HepG2 (cell line): ENCODE measurements around the gene HSPB9. TPM values are rescaled to one million over a fixed set of nuclear protein-coding genes. Genes with fewer than 3 reads are reported as not detected.

Experiments
- ATAC-seq: fragments of 200-7000 bp; cut with Tn5 transposase; 3 replicates; pipeline ENCODE4 v1.9.1; 2020; ENCODE audit warnings: mild to moderate bottlenecking, moderate library complexity
- BruUV-seq: library from RNA; stranded (reverse); fragments of 400-500 nt; replicated peaks from 2 replicates; lab custom pipeline; 2021; lab: Mats Ljungman, UMichigan
- CTCF ChIA-PET: fragments of 300-600 bp; formaldehyde crosslinking; extraction: SDS; loops from one replicate; lab custom pipeline; 2021; ENCODE audit warnings: low total read pairs, inconsistent platforms, low intra/inter-chr PET ratio; lab: Yijun Ruan, JAX
- POLR2A ChIA-PET: fragments of 350-600 bp; sonication (Branson Sonifier 250); formaldehyde crosslinking; loops from one replicate; lab custom pipeline; 2020; ENCODE audit warnings: antibody characterized with exemption, inconsistent platforms; lab: Yijun Ruan, JAX
- DNase-seq: peaks from one replicate; pipeline ENCODE4 v3.0.0-alpha.2; 2015; ENCODE audit warnings: low spot score
- FAIRE-seq: peaks from 3 replicates; lab custom pipeline; 2011; peaks lifted over from hg19 to GRCh38; lab: Jason Lieb, UNC
- H2AFZ ChIP-seq: one replicate; pipeline ENCODE4 v1.6.1; 2011; ENCODE audit warnings: low read length, inconsistent platforms
- H3K27ac ChIP-seq: fragments of 300-600 bp; 3 replicates; pipeline ENCODE4 v1.8.0; 2011; ENCODE audit warnings: mixed run types, mild to moderate bottlenecking, mixed read lengths, low read length, inconsistent platforms; ENCODE audit not compliant: insufficient read depth; ENCODE audit errors: extremely low read length
- H3K27me3 ChIP-seq, 2 experiments: fragments of 200-600 bp in 1 of 2; 2 replicates in 1 of 2; 3 replicates in 1 of 2; pipeline versions ENCODE4 v1.6.0 to v1.8.0; 2011; ENCODE audit warnings: low read length in 2 of 2, mild to moderate bottlenecking in 2 of 2, moderate library complexity in 2 of 2, inconsistent platforms in 1 of 2; ENCODE audit not compliant: insufficient read depth in 2 of 2, control insufficient read depth in 1 of 2
- H3K36me3 ChIP-seq, 2 experiments: fragments of 200-600 bp in 1 of 2; replicated peaks in 1 of 2; 2 replicates in 1 of 2; 3 replicates in 1 of 2; pipeline versions ENCODE4 v1.5.1 to v1.8.0; 2011; ENCODE audit warnings: low read length in 2 of 2, inconsistent platforms in 1 of 2; ENCODE audit not compliant: insufficient read depth in 2 of 2, control insufficient read depth in 1 of 2
- H3K4me1 ChIP-seq: 2 replicates; pipeline ENCODE4 v1.5.1; 2012; ENCODE audit warnings: low read length, inconsistent platforms; ENCODE audit not compliant: insufficient read depth
- H3K4me2 ChIP-seq: 2 replicates; pipeline ENCODE4 v1.6.0; 2011; ENCODE audit warnings: low read depth, low read length, inconsistent platforms
- H3K4me3 ChIP-seq, 3 experiments: fragments of 200-600 bp in 1 of 3; sonication (generic), shearing (Covaris generic) in 1 of 3; replicated peaks in 1 of 3; 2 replicates each; pipeline ENCODE4 v1.5.1; 2011 to 2016; ENCODE audit warnings: low read length in 3 of 3, inconsistent platforms in 2 of 3, low read depth in 2 of 3, mild to moderate bottlenecking in 2 of 3, control low read depth in 1 of 3, mixed read lengths in 1 of 3; ENCODE audit not compliant: insufficient read depth in 1 of 3
- H3K79me2 ChIP-seq: one replicate; pipeline ENCODE4 v1.6.1; 2011; ENCODE audit warnings: low read length, inconsistent platforms; ENCODE audit not compliant: insufficient read depth
- H3K9ac ChIP-seq: 2 replicates; pipeline ENCODE4 v1.6.0; 2011; ENCODE audit warnings: mild to moderate bottlenecking, low read depth, low read length, inconsistent platforms; ENCODE audit not compliant: insufficient read depth
- H3K9me3 ChIP-seq: 2 replicates; pipeline ENCODE4 v1.5.1; 2012; ENCODE audit warnings: mild to moderate bottlenecking, low read length
- H4K20me1 ChIP-seq: 2 replicates; pipeline ENCODE4 v1.6.0; 2011; ENCODE audit warnings: inconsistent platforms, mild to moderate bottlenecking, low read length, moderate library complexity; ENCODE audit not compliant: insufficient read depth
- EEA1 ChIP-seq: sonication (generic); formaldehyde crosslinking; IDR thresholded peaks from 2 replicates; pipeline ENCODE4 v1.5.1; 2020; ENCODE audit warnings: mild to moderate bottlenecking, missing genetic modification reagents, borderline replicate concordance
- MTA1 ChIP-seq: sonication (generic); formaldehyde crosslinking; IDR thresholded peaks from 2 replicates; pipeline ENCODE4 v1.4.0; 2020; ENCODE audit warnings: missing genetic modification reagents, mild to moderate bottlenecking, borderline replicate concordance
- NFE2L1 ChIP-seq: sonication (generic); formaldehyde crosslinking; IDR thresholded peaks from 2 replicates; pipeline ENCODE4 v1.4.0; 2020; ENCODE audit warnings: missing genetic modification reagents, mild to moderate bottlenecking, borderline replicate concordance
- PHF20 ChIP-seq: sonication (generic); formaldehyde crosslinking; IDR thresholded peaks from 2 replicates; pipeline ENCODE4 v1.5.0; 2020; ENCODE audit warnings: mild to moderate bottlenecking, missing genetic modification reagents
- TFDP1 ChIP-seq: IDR thresholded peaks from 2 replicates; pipeline ENCODE4 v1.6.1; 2016; ENCODE audit warnings: missing compliant biosample characterization, missing genetic modification reagents, borderline replicate concordance
- ZBTB38 ChIP-seq: sonication (generic); formaldehyde crosslinking; IDR thresholded peaks from 2 replicates; pipeline ENCODE4 v1.5.1; 2020; ENCODE audit warnings: mild to moderate bottlenecking, missing genetic modification reagents
- ZBTB4 ChIP-seq: sonication (generic); formaldehyde crosslinking; IDR thresholded peaks from 2 replicates; pipeline ENCODE4 v1.4.0; 2020; ENCODE audit warnings: missing genetic modification reagents, mild to moderate bottlenecking, borderline replicate concordance
- ZNF24 ChIP-seq: fragments of 450-650 bp; IDR thresholded peaks from 2 replicates; pipeline ENCODE4 v1.6.1; 2017; ENCODE audit warnings: antibody characterized with exemption, mild to moderate bottlenecking
- ZNF770 ChIP-seq: sonication (generic); formaldehyde crosslinking; IDR thresholded peaks from 2 replicates; pipeline ENCODE4 v1.5.0; 2020; ENCODE audit warnings: mild to moderate bottlenecking, missing genetic modification reagents
- WGBS: methylation state at CpG from one replicate; pipeline ENCODE4 v1.1.6; 2017; ENCODE audit warnings: low lambda C conversion rate; 5-methylcytosine and 5-hydroxymethylcytosine counted together
- in situ Hi-C: cut with HindIII; loops from 2 replicates; pipeline ENCODE4 v1.10.0; 2017; ENCODE audit warnings: low pct_unique_long_range_greater_than_20kb; ENCODE audit not compliant: extremely low pct_ligation_motif_present
- intact Hi-C: fragments of 100-400 bp; cut with micrococcal nuclease; formaldehyde crosslinking; loops from one replicate; pipeline ENCODE4 v1.10.0; 2022; ENCODE audit not compliant: unreplicated experiment
- polyA plus RNA-seq, 8 experiments: library from polyadenylated mRNA; depleted of rRNA in 3 of 8; stranded (reverse) in 7 of 8; unstranded in 1 of 8; fragments of >200 nt; fragmentation: Illumina TruSeq in 4 of 8; extraction: Trizol in 4 of 8; gene quantifications; 2 replicates each; pipeline versions ENCODE4 v1.2.1 to v1.2.3, GENCODE V29; 2011 to 2016; ENCODE audit warnings: low read depth in 4 of 8, missing spikeins in 1 of 8, mixed read lengths in 1 of 8; ENCODE audit not compliant: insufficient read depth in 1 of 8
- total RNA-seq, 5 experiments: library from RNA; depleted of rRNA; stranded (reverse); fragments of >200 nt; fragmentation: Illumina TruSeq; extraction: Trizol; gene quantifications; 2 replicates each; pipeline ENCODE4 v1.2.3, GENCODE V29; 2016; ENCODE audit warnings: low read depth in 1 of 5

Gene HSPB9
- total and polyA plus RNA-seq, 2 of the 13 experiments (the other 11 are each of a cell fraction or from before 2014, with no cell fraction given), result 0.05 to 0.24 TPM

GRCh38 chr17:42088736-42089135 lies 33.9 kb upstream of the HSPB9 start:
- ATAC-seq, result peak; percentile 10

More at GRCh38 chr17:42088736-42089135, 33.9 kb upstream of the HSPB9 start:
- Histone ChIP-seq H3K4me1 (peaks cover 60% of the 10 kb centered on the region), H3K36me3 (no peaks in the 10 kb centered on the region), H3K4me3 (peak overlapping the region in 1 of 3 experiments; percentile 51; a peak in 2 of 6 replicates), H2AFZ (no peak overlapping the region), H3K9me3 (no peaks in the 10 kb centered on the region), H3K9ac (peak overlapping the region; percentile 32), H4K20me1 (no peaks in the 10 kb centered on the region), H3K79me2 (no peaks in the 10 kb centered on the region), H3K4me2 (peak overlapping the region; percentile 69), H3K27ac (no peak overlapping the region), H3K27me3 (0 out of 5 replicates have a peak, but pooled peaks cover 0 to 3% of the 10 kb centered on the region in 2 experiments)
- in situ Hi-C loops (no loop called here), intact Hi-C loops (no loop called here)
- BruUV-seq, result no TSS peak
- no peak for FAIRE-seq
- ChIA-PET CTCF (no interaction called here), POLR2A (interaction anchor here (0.8 kb wide), 1 partner anchor 71 kb away, joined by 3 read pairs; the partner anchor contains the start of gene DNAJC7)
- WGBS, result 65% methylated on average over 7 of the region's 8 CpGs
- TF ChIP-seq ZNF24 (no peak), ZBTB38 (peak; percentile 56; the same call in 1 of the 2 replicates), PHF20 (CRISPR knock-in tag) (0 out of 2 replicates have a peak, but pooled peaks have one; percentile 9), TFDP1 (CRISPR knock-in tag) (no peak), EEA1 (CRISPR knock-in tag) (peak; percentile 39; the same call in 1 of the 2 replicates), MTA1 (CRISPR knock-in tag) (no peak), ZBTB4 (CRISPR knock-in tag) (no peak), NFE2L1 (CRISPR knock-in tag) (peak; percentile 12; the same call in 1 of the 2 replicates), ZNF770 (CRISPR knock-in tag) (peak; percentile 93)
- DNase-seq, result no peak
